Nephron (organoid): ENCODE data around the gene LPP.

Source experiments
- H3K27ac Mint-ChIP-seq, 3 experiments: 2 replicates each; pipeline ENCODE4 v1.8.0; 2020; ENCODE audit warnings: mixed read lengths in 3 of 3, mild to moderate bottlenecking in 2 of 3, moderate library complexity in 1 of 3
- H3K27me3 Mint-ChIP-seq: 2 replicates; pipeline ENCODE4 v1.8.0; 2021; ENCODE audit warnings: low read depth, mild to moderate bottlenecking, moderate library complexity, mixed read lengths
- H3K36me3 Mint-ChIP-seq: 2 replicates; pipeline ENCODE4 v1.8.0; 2020; ENCODE audit warnings: low read depth, mixed read lengths
- H3K4me1 Mint-ChIP-seq: 2 replicates; pipeline ENCODE4 v1.8.0; 2020; ENCODE audit warnings: mixed read lengths
- H3K4me3 Mint-ChIP-seq, 3 experiments: 2 replicates each; pipeline ENCODE4 v1.8.0; 2020; ENCODE audit warnings: mild to moderate bottlenecking in 3 of 3, mixed read lengths in 3 of 3, moderate library complexity in 2 of 3
- H3K9me3 Mint-ChIP-seq: 2 replicates; pipeline ENCODE4 v1.8.0; 2020; ENCODE audit warnings: mixed read lengths
- TF ChIP-seq, protein P1 (sequence below), 3 experiments: fragments of 200-600 bp; sonication (generic); IDR thresholded peaks; one replicate each; pipeline ENCODE4 v1.5.0; 2021; ENCODE audit warnings: antibody characterized with exemption in 3 of 3; ENCODE audit not compliant: unreplicated experiment in 3 of 3

LPP gene

DNA sequence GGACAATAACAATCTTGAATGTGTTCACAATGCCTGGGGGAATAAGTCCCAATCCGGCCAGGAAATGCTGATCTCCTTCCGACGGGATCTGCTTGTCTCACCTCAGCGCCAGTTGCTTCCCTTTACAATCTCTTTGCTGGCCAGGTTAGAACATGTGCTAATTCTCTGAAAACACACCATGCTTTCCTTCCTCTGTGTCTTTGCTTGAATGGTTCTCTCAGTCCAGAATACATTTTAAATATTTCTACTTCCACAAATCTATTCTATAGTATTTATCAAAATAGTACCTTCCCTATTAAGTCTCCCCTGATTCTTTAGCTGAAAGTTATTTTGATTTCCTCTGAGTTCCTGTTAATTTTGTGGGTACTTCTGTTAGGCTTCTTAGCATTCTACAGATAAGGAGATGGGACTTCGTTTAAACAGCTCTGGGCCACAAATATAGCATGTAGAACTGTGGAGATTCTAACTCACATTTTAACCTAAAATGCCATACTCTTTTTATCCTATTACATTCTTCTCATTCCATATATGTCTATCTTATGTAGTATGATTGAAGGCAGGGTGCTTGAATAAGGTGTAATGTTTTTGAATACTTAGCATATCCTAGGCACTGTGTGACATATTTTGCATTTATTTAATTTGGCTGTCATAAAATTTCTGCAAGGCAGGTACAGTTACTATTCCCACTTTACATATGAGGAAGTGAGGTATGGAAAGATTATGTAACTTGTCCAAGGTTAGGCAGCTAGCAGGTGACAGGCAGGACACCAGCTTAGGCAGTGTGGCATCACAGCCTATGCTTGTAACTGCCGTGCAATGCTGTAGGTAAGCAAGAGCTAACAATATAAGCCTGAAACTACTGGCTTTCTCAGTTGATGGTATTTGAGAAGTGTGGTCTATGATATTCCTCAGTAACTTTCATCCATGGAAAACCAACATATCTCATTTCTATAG is 299.8 kb downstream of the LPP start:
- H3K4me3 Mint-ChIP-seq: no peak overlapping the region
- peaks cover 1% of the 10 kb centered on the region for H3K4me1 Mint-ChIP-seq
- no peaks in the 10 kb centered on the region for H3K9me3 Mint-ChIP-seq
- no peaks in the 10 kb centered on the region for H3K27me3 Mint-ChIP-seq
- TF ChIP-seq, protein P1, sequence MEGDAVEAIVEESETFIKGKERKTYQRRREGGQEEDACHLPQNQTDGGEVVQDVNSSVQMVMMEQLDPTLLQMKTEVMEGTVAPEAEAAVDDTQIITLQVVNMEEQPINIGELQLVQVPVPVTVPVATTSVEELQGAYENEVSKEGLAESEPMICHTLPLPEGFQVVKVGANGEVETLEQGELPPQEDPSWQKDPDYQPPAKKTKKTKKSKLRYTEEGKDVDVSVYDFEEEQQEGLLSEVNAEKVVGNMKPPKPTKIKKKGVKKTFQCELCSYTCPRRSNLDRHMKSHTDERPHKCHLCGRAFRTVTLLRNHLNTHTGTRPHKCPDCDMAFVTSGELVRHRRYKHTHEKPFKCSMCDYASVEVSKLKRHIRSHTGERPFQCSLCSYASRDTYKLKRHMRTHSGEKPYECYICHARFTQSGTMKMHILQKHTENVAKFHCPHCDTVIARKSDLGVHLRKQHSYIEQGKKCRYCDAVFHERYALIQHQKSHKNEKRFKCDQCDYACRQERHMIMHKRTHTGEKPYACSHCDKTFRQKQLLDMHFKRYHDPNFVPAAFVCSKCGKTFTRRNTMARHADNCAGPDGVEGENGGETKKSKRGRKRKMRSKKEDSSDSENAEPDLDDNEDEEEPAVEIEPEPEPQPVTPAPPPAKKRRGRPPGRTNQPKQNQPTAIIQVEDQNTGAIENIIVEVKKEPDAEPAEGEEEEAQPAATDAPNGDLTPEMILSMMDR (IDR thresholded peaks at IDR 0.05; ENCODE audit: unreplicated experiment in 3 of 3): no peak
- peaks cover 3% of the 10 kb centered on the region for H3K36me3 Mint-ChIP-seq
- H3K27ac Mint-ChIP-seq: no peak overlapping the region

DNA sequence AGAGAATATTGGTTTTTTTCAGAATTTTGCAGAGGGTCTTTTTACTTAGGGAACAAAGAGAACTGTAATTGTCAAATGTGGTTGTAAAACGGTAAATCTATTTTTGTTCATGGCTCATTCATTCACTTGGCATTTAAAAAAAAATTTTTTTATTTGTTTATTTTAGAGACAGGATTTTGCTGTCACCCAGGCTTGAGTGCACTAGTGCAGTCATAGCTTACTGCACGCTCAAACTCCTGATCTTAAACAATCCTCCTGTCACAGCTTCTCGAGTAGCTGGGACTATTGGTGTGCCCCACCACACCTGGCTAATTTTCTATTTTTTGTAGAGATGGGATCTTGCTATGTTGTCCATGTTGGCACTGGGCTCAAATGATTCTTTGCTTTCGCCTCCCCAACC is 301.8 kb downstream of the LPP start:
- peaks cover 8% of the 10 kb centered on the region for H3K4me1 Mint-ChIP-seq
- H3K36me3 Mint-ChIP-seq: peaks cover 3% of the 10 kb centered on the region
- H3K4me3 Mint-ChIP-seq: no peak overlapping the region
- H3K27ac Mint-ChIP-seq: no peak overlapping the region
- H3K9me3 Mint-ChIP-seq: no peaks in the 10 kb centered on the region
- no peaks in the 10 kb centered on the region for H3K27me3 Mint-ChIP-seq
- TF ChIP-seq, protein P1 (IDR thresholded peaks at IDR 0.05; ENCODE audit: unreplicated experiment in 3 of 3): no peak

DNA sequence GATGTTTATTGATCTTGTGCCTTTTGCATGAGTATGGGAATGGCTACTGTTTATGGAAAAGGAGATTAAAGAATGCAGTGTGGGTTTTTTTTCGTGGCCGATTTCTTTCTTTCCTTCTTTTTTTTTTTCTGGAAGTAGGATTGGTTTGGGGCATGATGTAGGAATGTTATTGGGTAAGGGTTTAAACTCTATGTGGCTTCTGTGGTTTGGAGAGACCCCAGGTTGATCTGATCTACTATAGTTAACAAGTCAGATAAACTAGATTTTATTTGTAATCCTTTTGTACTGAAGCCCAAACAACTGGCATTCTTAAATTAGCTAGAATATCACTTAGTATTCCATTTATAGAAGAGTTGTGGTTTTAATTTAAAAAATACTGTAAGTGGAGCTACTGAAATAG is 304.8 kb downstream of the LPP start:
- Mint-ChIP-seq H3K9me3 (no peaks in the 10 kb centered on the region), H3K4me3 (no peak overlapping the region), H3K36me3 (peaks cover 3% of the 10 kb centered on the region), H3K27me3 (no peaks in the 10 kb centered on the region), H3K27ac (no peak overlapping the region), H3K4me1 (peaks cover 8% of the 10 kb centered on the region)
- TF ChIP-seq, protein P1 (IDR thresholded peaks at IDR 0.05; ENCODE audit: unreplicated experiment in 3 of 3): no peak

DNA sequence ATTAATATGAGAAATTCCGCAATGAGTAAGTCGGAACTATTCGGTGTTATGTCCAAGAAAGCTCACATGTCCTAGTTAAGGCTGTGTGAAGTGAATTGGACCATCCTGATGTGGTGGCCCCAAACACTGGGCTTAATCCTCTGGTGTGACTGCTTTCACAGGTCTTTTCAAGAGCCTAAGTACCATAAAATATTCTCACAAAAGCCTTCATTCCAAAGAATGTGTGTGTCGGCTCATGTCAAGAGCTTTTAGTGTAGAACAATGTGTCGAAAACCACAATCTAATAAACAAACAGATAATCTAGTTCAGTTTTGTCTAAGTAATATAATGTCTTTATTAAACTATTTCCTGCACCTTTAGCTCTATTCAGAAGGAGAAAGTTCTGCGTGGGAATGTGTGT is 311.4 kb downstream of the LPP start:
- Mint-ChIP-seq H3K4me3 (no peak overlapping the region), H3K36me3 (peaks cover 14% of the 10 kb centered on the region), H3K27me3 (no peaks in the 10 kb centered on the region), H3K4me1 (peaks cover 22% of the 10 kb centered on the region), H3K9me3 (peaks cover 6% of the 10 kb centered on the region), H3K27ac (peak overlapping the region in 1 of 3 experiments; percentile 12)
- TF ChIP-seq, protein P1 (IDR thresholded peaks at IDR 0.05; ENCODE audit: unreplicated experiment in 3 of 3): no peak

DNA sequence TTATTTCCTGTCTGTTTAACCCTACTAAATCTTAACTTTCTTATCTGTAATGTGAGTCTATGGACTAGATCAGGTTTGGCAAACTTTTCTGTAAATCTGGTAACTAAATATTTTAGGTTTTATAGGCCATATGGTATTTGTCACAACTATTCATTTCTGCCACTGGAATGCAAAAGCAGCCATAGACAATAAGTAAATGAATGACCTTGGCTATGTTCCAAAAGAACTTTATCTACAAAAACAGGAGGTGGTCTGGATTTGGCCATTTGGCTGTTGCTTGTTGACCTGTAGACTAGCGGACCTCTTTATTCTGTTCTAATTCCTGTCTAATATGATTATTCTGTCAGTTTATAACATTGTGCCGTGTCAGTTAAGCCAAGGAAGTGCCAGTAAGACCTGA is 314.2 kb downstream of the LPP start:
- Mint-ChIP-seq H3K27ac (peak overlapping the region; percentile 36 to 73 (median 71)), H3K27me3 (no peaks in the 10 kb centered on the region), H3K4me1 (peaks cover 22% of the 10 kb centered on the region), H3K4me3 (no peak overlapping the region), H3K36me3 (peaks cover 18% of the 10 kb centered on the region), H3K9me3 (peaks cover 8% of the 10 kb centered on the region)
- TF ChIP-seq, protein P1 (IDR thresholded peaks at IDR 0.05; ENCODE audit: unreplicated experiment in 3 of 3): no peak

DNA sequence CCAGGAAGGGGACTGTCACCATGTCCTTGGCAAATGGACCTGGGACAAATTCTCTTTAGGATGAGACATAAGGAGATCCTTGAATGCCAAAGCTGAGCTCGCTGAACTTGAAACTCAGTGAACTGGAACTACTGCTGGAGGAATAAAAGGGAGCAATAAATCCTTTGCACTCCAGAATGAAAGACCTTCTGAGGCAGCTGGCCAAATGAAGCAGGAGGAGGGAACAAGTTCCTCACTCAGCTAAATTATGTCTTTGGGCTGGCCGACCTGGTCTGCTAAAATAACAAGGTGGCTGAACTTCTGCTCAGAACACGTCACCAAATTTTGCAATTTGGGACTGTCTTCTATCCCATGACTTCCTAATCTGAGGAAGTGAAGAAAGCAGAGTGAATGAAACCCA is 314.7 kb downstream of the LPP start:
- peak overlapping the region; percentile 36 to 73 (median 71) for H3K27ac Mint-ChIP-seq
- TF ChIP-seq, protein P1 (IDR thresholded peaks at IDR 0.05; ENCODE audit: unreplicated experiment in 3 of 3): no peak
- no peaks in the 10 kb centered on the region for H3K27me3 Mint-ChIP-seq
- H3K9me3 Mint-ChIP-seq: peaks cover 8% of the 10 kb centered on the region
- peaks cover 18% of the 10 kb centered on the region for H3K36me3 Mint-ChIP-seq
- H3K4me1 Mint-ChIP-seq: peaks cover 22% of the 10 kb centered on the region
- H3K4me3 Mint-ChIP-seq: no peak overlapping the region
